GM12891 (cell line): Measurements from ENCODE around the gene ARSK.

Experiments
- PAX5 ChIP-seq: IDR thresholded peaks from 2 replicates; pipeline ENCODE4 v1.6.1; 2011; ENCODE audit warnings: low read length, moderate library complexity, mild to moderate bottlenecking; ENCODE audit not compliant: insufficient read depth, severe bottlenecking
- POLR2A ChIP-seq: IDR thresholded peaks from 2 replicates; pipeline ENCODE4 v1.6.1; 2011; ENCODE audit warnings: low read depth, low read length, control low read depth
- POLR2AphosphoS5 ChIP-seq: IDR thresholded peaks from 2 replicates; pipeline ENCODE4 v1.6.1; 2011; ENCODE audit warnings: low read depth, low read length, control low read depth
- POU2F2 ChIP-seq: IDR thresholded peaks from 2 replicates; pipeline ENCODE4 v1.6.1; 2011; ENCODE audit warnings: low read depth, mild to moderate bottlenecking, control low read depth, low read length, moderate library complexity
- SPI1 ChIP-seq: IDR thresholded peaks from 2 replicates; pipeline ENCODE4 v1.6.1; 2011; ENCODE audit warnings: low read depth, low read length, control low read depth
- TAF1 ChIP-seq: IDR thresholded peaks from 2 replicates; pipeline ENCODE4 v1.6.1; 2011; ENCODE audit warnings: low read depth, low read length, control low read depth

DNA sequence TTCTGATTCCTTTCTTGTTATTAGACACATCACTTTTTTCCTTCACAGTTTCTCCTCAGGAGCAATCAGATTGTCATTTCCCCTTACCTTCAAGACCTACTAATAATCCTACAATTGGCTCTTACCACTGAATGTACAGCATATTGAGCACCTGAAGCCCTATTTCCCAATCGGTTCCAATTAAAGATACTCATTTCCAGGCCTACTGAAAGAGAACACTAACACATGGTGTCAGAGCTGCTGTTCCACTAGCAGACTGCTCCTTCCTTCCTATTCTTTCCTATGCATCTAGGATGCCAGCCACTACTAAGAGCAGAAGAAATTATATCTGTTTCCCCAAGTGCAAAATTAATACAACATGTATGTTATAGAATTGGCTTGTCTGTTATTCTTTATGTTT lies 34.7 kb upstream of the ARSK start:
- TF ChIP-seq TAF1 = no peak
- TF ChIP-seq POLR2A = no peak
- TF ChIP-seq POLR2AphosphoS5 = no peak
- no peak for TF ChIP-seq SPI1
- TF ChIP-seq POU2F2 = no peak
- TF ChIP-seq PAX5 = no peak
